ENCODE measurements around the gene ENDOV. TPM values are rescaled to one million over a fixed set of nuclear protein-coding genes. Genes with fewer than 3 reads are reported as not detected.

ENDOV gene
- total RNA-seq, 2 donors from 2014 or later: 14.1 to 15.5 TPM

GRCh38 chr17:80474231-80474960 is 59.4 kb downstream of the ENDOV start:
- DNase-seq (ENCODE audit: low spot score): no peak
- intact Hi-C loops (cut with DNase I): no loop called here

- DNase-seq (ENCODE audit: low spot score): no peak
- intact Hi-C loops (cut with DNase I): no loop called here
Measured at GRCh38 chr17:80474961-80475909, 60.3 kb downstream of the ENDOV start.

- no peak for DNase-seq (ENCODE audit: low spot score)
- intact Hi-C loops (cut with DNase I): no loop called here
Measured at GRCh38 chr17:80475910-80476876, 61.2 kb downstream of the ENDOV start, which contains the start of gene NPTX1. NPTX1 (minus strand) TSS chr17:80476607; CDS start chr17:80476446, 161 bp downstream.

- intact Hi-C loops (cut with DNase I): no loop called here
- DNase-seq (ENCODE audit: low spot score): no peak
Measured at GRCh38 chr17:80476877-80477646, 62.1 kb downstream of the ENDOV start.

- intact Hi-C loops (cut with DNase I): no loop called here
- DNase-seq (ENCODE audit: low spot score): no peak
Measured at GRCh38 chr17:80477647-80478478, 62.9 kb downstream of the ENDOV start.

- intact Hi-C loops (cut with DNase I): no loop called here
- no peak for DNase-seq (ENCODE audit: low spot score)
Measured at GRCh38 chr17:80478487-80479245, 63.7 kb downstream of the ENDOV start.

GRCh38 chr17:80479246-80479566 is 64.2 kb downstream of the ENDOV start:
- no peak for DNase-seq (ENCODE audit: low spot score)
- intact Hi-C loops (cut with DNase I): no loop called here

GRCh38 chr17:80480248-80480647 is 65.3 kb downstream of the ENDOV start:
- no peak for DNase-seq (ENCODE audit: low spot score)
- intact Hi-C loops (cut with DNase I): no loop called here

- intact Hi-C loops (cut with DNase I): no loop called here
- no peak for DNase-seq (ENCODE audit: low spot score)
Measured at GRCh38 chr17:80481284-80482057, 66.5 kb downstream of the ENDOV start.

GRCh38 chr17:80482058-80482318 is 67.0 kb downstream of the ENDOV start:
- no peak for DNase-seq (ENCODE audit: low spot score)
- intact Hi-C loops (cut with DNase I): no loop called here

- no peak for DNase-seq (ENCODE audit: low spot score)
- intact Hi-C loops (cut with DNase I): no loop called here
Measured at GRCh38 chr17:80482555-80483308, 67.8 kb downstream of the ENDOV start.

GRCh38 chr17:80485846-80486245 is 70.9 kb downstream of the ENDOV start:
- intact Hi-C loops (cut with DNase I): no loop called here
- DNase-seq (ENCODE audit: low spot score): no peak

- intact Hi-C loops (cut with DNase I): no loop called here
- no peak for DNase-seq (ENCODE audit: low spot score)
Measured at GRCh38 chr17:80486692-80487091, 71.7 kb downstream of the ENDOV start.

GRCh38 chr17:80487511-80487910 is 72.5 kb downstream of the ENDOV start:
- DNase-seq (ENCODE audit: low spot score): no peak
- intact Hi-C loops (cut with DNase I): no loop called here
